Forelimb muscle (tissue), 1 donor: ENCODE data around the gene KCNK7. TPM values are rescaled to one million over a fixed set of nuclear protein-coding genes. Genes with fewer than 3 reads are reported as not detected.

Experiments
- DNase-seq: peaks from one replicate; pipeline ENCODE4 v3.0.0-alpha.2; 2013; ENCODE audit warnings: low read depth
- polyA plus RNA-seq: library from polyadenylated mRNA; unstranded; fragments of 120-200 nt; gene quantifications from one replicate; pipeline ENCODE4 v1.2.1, GENCODE V29; 2013; ENCODE audit not compliant: insufficient read length

KCNK7 gene
- polyA plus RNA-seq, 1 donor: 1.4 TPM

DNA sequence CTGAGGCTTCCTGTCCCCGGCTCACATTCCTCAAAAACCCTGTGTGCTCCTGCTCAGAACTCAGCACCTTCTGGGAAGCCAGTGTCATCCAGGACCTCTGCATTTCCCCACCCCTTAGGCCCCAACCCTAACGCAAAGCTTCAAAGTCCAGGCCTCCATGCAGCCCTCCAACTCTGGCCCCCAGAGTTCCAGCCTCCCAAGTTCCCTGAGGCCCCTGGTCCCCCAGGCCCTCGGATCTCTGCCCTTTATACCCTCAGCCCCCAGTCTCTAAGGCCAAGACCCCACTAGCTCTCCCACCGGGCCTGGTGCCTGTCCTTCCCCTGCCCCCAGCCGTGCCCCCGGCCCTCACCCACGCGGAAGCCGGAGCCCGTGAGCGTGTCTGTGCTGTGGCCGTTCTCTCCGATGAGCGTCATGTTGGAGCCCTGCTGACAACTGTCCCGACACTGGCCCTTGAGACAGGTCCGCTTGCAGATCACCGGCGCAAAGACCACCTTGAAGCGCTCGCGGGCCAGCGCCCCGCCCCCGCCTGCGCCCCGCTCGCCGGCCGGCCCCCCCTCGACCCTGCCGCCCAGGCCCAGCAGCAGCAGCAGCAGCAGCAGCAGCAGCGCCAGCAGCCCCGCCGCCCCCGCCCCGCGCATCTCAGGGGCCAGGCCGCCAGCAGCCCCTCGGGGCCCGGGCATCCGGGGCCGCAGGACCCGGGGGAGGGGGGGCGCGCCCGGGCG lies 38.2 kb downstream of the KCNK7 start:
- DNase-seq: no peak

DNA sequence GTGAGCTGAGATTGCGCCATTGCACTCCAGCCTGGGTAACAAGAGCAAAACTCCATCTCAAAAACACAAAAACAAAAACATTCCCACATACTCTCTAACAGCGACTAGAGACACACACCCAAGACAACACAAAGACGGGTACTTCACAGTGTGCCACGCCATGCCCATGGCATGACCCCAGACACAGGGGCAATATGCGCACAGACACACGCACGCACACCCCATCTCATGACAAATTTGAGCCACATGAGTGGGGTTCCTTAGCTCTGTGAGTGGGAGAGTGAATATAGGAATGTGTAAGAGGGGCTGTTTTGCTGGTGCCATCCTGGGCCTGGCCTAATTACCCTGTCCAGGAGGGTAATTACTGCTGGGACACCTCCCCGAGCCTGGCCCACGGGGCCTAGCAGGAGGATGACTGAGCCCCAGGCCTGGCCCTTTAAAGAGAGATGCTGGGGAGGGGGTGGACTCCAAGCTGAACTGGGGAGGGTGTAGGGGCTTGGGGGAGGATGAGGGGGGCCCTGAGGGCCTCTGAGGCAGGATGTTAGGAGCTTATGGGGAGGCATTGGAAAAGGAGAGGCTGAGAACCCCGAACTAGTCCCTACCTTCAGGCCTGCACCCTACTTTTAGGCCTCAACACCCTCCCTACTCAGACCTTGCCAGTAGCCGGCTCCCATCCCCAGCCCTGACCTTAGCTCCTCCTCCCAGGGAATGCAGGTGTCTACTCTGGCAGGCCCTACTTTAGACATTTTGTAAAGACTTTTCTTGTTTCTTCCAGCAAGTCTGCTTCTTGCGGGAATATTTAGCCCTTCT lies 38.9 kb downstream of the KCNK7 start:
- no peak for DNase-seq

DNA sequence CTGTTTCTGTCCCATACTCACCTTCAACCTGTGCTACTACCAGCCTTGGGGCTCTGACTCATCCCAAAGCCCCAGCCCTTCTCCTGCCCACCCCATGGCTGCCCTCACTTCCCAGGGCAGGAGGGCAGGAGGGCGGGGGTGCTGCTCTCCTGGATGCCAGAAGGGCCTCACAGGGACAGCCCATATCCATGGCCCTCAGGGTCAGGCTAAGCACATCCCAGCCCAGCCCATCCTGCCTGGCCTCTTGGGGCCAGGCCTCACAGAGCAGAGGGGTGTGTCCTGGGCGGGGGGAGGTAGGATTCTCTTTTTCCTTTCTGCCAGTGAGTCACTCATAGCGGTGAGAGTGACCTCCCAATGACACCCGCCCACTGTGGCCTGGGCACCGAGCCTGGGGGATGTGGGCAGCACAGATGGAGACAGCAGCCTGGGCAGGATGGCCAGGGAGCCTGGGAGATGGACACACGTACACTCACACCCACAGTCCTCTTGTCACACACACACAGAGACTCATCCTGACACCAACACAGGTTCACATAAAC lies 39.8 kb downstream of the KCNK7 start:
- no peak for DNase-seq

DNA sequence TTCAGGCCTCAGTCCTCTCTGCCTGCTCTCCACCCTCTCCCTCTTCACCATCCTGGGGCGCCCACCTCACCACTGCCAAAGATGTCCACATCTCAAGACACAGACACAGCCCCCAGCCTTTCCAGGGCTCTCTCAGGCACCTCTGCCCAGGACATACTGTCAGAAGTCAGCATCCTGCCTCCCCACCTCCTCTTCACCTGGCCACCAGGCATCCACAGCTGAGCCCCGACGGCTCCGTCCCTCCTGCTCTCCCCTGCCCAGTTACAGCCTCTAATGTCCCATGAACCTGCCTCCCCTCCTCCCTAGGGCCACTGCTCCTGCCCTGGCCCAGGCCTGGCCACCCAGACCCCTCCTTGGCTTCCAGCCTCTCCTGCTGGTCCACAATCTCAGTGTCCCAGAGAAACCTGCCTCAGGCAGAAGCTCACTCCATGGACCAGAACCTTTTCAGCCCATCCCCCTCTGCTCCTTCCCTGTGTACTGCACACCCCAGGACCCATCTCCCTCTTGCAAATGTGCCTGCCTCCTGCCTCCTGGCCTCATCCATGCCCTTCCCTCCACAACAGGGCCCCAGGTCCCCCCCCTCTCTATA lies 40.7 kb downstream of the KCNK7 start:
- DNase-seq: no peak

DNA sequence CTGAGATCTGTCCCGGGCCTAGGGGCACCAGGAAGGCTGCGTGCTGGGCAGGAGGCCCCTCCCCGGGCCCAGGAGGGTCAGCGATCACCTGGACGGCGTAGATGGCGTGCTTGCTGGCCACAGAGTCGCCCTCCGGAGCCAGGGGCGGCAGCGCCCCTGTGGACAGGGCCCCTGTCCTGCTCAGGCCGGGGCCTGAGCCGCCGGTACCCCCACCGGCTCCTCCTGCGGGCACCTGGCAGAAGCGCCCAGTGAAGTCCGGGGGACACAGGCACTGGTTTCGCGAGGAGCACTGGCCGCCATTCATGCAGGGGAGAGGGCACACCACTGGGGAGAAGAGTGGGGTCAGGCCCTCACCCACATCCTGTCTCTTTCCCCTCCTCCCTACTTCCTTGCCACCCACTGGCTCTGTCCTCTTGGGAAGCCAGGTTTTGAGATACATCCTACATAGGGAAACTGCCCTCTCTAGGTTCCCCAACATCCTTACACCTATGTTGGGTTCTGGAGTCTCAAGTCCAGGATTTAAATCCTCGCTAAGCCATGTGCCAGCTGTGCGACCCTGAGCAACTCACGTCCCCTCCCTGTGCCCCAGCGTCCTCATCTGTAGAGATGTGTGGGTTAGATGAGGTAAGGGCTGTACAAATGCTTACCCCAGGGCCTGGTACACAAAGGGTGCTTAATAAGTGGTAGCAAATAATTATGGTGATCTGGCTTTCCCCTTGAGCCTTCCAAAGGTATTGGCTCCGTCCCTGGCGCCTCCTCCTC lies 41.4 kb downstream of the KCNK7 start:
- no peak for DNase-seq

DNA sequence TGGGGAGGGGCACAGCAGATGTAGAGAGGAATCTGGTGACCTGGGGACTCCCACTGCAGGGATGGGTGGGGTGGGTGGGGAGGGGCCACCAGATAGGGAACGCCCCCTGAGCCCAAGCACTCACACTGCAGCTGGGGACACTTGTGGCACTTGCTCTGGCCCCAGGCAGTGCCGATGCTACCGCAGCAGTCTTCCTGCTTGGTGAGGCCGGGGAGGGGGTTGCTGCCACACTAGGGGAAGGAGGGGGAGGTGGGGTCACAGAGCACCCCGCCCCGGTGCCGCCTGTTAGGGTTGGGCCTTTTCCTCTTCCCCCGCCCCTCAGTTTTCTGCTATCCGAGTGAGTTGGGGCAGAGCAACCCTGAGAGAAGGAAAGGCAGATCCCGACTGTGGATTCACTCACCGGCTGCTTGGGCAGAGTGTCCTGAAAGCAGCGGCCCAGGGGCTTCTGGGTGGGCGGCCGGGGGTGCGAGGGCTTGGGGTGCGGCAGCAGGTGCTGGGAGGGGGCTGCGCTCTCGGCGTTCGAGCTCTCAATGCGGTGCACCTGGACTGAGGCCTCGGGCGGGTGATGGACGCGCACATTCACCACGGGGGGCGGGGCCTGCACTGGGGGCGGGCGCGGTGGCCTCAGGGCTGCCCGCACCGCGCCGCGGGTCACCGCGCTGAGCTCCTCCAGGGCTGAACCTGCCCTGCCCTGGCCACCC lies 42.1 kb downstream of the KCNK7 start:
- no peak for DNase-seq

DNA sequence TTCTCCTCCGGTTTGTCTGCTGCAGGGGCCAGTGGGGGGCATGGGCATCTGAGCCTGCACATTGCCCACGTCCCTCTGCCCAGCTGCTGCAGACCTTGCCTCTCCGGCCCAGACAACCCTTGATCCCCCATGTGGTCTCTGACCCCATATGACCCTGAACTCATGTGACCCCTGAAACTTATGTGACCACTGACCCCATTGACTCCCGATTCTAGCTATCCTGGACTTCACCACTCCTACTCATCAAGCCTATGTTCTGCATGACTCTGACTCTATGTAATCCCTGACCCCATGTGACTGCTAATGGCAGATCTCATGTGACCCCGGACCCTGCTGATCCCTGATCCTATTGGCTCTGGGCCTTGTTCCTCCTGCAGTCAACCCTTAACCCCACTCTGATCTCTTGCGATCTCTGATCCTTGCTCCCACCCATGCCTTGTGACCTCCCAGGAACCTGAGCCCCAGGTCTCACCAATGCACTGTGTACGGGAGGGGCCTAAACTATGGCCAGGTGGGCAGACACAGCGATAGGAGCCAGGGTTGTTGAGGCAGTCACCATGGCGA lies 43.1 kb downstream of the KCNK7 start:
- DNase-seq: no peak

- no peak for DNase-seq
Observed at GRCh38 chr11:65551572-65552387, 43.8 kb downstream of the KCNK7 start.

GRCh38 chr11:65549096-65549495 lies 46.5 kb downstream of the KCNK7 start:
- DNase-seq: no peak

DNA sequence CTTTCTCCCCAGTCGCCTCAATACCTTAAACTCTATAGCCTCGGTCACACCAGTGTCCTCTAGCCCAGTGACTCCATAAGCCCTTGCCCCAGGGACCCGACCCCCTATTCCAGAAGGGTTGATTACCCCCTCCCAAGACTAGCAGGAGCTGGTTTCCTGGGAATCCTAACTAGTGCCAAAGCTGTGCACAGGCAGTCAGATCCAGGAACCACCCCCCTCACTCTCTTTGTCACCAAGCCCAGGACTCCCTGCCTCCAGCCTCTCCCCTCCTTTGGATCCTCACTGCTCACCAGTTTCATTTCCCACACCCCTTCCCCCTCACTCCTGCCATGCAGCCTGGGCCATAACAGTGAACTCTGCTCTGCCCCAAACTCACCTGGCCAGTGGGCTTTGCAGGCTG lies 47.2 kb downstream of the KCNK7 start:
- no peak for DNase-seq

GRCh38 chr11:65547446-65548125 lies 48.0 kb downstream of the KCNK7 start:
- no peak for DNase-seq

GRCh38 chr11:65546217-65546958 lies 49.2 kb downstream of the KCNK7 start:
- DNase-seq: no peak

DNA sequence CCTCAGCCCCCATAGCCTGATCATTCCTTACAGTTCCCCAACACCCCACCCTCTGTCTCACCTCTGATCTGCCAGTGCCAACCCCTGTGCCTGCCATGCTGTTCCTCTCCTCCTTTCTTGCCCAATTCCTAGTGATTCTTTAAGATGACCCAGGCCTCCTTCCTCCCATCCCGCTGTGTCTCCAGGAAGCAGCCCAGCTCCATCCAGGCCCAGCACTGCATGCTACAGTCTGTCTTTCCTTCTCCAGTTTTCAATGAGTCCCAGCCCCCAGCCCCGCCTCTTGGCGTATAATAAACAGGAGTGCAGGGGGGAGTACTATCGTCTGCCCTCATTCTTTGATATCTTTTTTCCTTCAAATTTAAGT lies 49.8 kb downstream of the KCNK7 start:
- DNase-seq: no peak

Other genes with a start within 250 kb of the KCNK7 start
- 0.34 TPM for gene TIGD3, start 241.0 kb downstream of the KCNK7 start, polyA plus RNA-seq
- 5.7 TPM for gene SLC25A45, start 213.2 kb downstream of the KCNK7 start, polyA plus RNA-seq
- 8.9 TPM for gene FRMD8, start 209.2 kb downstream of the KCNK7 start, polyA plus RNA-seq
- 94.1 TPM for gene NEAT1, start 173.0 kb downstream of the KCNK7 start, polyA plus RNA-seq
- gene MALAT1, start 96.8 kb downstream of the KCNK7 start, polyA plus RNA-seq: 200 TPM
- 43.6 TPM for gene SCYL1, start 70.7 kb downstream of the KCNK7 start, polyA plus RNA-seq
- gene LTBP3, start 37.4 kb downstream of the KCNK7 start, polyA plus RNA-seq: 131 TPM
- 53.9 TPM for gene ZNRD2, start 25.3 kb downstream of the KCNK7 start, polyA plus RNA-seq
- 37.3 TPM for gene FAM89B, start 23.3 kb downstream of the KCNK7 start, polyA plus RNA-seq
- 355 TPM for gene EHBP1L1, start 19.7 kb downstream of the KCNK7 start, polyA plus RNA-seq
- 30.1 TPM for gene MAP3K11, start 18.4 kb upstream of the KCNK7 start, polyA plus RNA-seq
- gene PCNX3, start 20.0 kb upstream of the KCNK7 start, polyA plus RNA-seq: 18.0 TPM
- 34.0 TPM for gene SIPA1, start 42.3 kb upstream of the KCNK7 start, polyA plus RNA-seq
- gene RELA, start 67.1 kb upstream of the KCNK7 start, polyA plus RNA-seq: 42.1 TPM
- 38.0 TPM for gene KAT5, start 116.5 kb upstream of the KCNK7 start, polyA plus RNA-seq
- gene RNASEH2C, start 125.0 kb upstream of the KCNK7 start, polyA plus RNA-seq: 30.2 TPM
- gene AP5B1, start 185.2 kb upstream of the KCNK7 start, polyA plus RNA-seq: 1.5 TPM
- not detected for gene OVOL1, start 191.3 kb upstream of the KCNK7 start, polyA plus RNA-seq
- gene SNX32, start 238.2 kb upstream of the KCNK7 start, polyA plus RNA-seq: 1.8 TPM